Rectal smooth muscle tissue (tissue), 1 donor: ENCODE measurements around the gene ISG20.

Source experiments
- H3K27ac ChIP-seq: one replicate; pipeline ENCODE4 v1.7.0; 2013; ENCODE audit warnings: low read depth, low read length, inconsistent platforms
- H3K27me3 ChIP-seq: one replicate; pipeline ENCODE4 v1.7.0; 2013; ENCODE audit warnings: low read length; ENCODE audit not compliant: control insufficient read depth, insufficient read depth
- H3K36me3 ChIP-seq: one replicate; pipeline ENCODE4 v1.7.0; 2013; ENCODE audit warnings: low read length; ENCODE audit not compliant: control insufficient read depth, insufficient read depth
- H3K4me1 ChIP-seq: one replicate; pipeline ENCODE4 v1.7.0; 2013; ENCODE audit warnings: low read length; ENCODE audit not compliant: control insufficient read depth, insufficient read depth
- H3K4me3 ChIP-seq: one replicate; pipeline ENCODE4 v1.7.0; 2013; ENCODE audit warnings: low read length
- H3K9ac ChIP-seq: one replicate; pipeline ENCODE4 v1.7.0; 2013; ENCODE audit warnings: low read length

Gene ISG20

DNA sequence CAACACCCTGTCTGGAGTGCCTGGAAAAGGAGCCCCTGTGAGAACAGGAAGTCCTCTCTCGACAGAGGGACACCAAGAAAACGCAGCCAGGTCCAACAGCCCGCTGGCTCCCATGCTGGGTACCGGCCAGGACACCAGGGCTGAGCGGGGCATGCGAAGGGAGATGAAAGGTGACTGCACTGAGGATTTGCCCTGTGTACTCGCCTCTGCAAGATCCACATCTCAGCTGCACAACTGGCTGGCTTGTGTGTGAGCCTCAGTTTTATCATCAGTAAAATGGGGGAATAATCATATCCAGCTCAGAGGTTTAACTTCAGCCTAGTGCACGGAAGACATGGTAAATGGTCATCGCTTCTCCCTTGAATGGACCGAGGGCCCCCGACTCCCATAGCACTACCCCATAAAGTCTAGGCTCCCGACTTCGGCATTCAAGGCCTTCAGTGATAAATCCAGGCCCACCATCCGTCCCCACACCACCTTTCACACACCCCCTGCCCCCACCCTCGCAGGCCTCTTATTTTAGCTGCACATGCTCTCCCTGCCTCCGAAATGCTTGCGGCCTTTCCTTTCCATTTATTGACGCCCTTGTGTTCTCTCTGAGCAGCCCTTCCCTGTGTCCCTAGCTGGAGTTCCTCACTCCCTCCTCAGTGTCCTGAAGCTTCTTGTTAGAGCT lies 15.8 kb downstream of the ISG20 start:
- H3K9ac ChIP-seq, result no peak overlapping the region
- H3K4me1 ChIP-seq, result no peaks in the 10 kb centered on the region
- no peaks in the 10 kb centered on the region for H3K36me3 ChIP-seq
- no peak overlapping the region for H3K4me3 ChIP-seq
- no peak overlapping the region for H3K27ac ChIP-seq
- no peaks in the 10 kb centered on the region for H3K27me3 ChIP-seq

DNA sequence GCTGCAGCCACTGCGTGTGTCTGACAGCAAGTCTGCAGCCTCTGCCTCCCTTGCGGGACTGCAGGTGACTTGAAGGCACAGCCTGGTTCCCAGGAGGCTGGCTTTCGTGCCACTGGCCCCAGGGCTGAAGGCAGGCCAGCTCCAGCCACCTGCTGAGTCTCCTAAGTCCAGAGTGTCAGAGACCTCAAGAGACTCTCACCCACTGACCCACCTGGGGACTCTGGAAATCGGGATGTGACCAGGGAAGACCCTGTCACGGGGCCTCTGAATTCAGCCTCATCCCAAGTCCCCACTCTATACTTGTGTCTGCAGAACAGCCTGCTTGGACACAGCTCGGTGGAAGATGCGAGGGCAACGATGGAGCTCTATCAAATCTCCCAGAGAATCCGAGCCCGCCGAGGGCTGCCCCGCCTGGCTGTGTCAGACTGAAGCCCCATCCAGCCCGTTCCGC lies 16.3 kb downstream of the ISG20 start:
- no peak overlapping the region for H3K4me3 ChIP-seq
- H3K4me1 ChIP-seq, result no peaks in the 10 kb centered on the region
- no peaks in the 10 kb centered on the region for H3K27me3 ChIP-seq
- H3K9ac ChIP-seq, result no peak overlapping the region
- no peak overlapping the region for H3K27ac ChIP-seq
- H3K36me3 ChIP-seq, result no peaks in the 10 kb centered on the region

DNA sequence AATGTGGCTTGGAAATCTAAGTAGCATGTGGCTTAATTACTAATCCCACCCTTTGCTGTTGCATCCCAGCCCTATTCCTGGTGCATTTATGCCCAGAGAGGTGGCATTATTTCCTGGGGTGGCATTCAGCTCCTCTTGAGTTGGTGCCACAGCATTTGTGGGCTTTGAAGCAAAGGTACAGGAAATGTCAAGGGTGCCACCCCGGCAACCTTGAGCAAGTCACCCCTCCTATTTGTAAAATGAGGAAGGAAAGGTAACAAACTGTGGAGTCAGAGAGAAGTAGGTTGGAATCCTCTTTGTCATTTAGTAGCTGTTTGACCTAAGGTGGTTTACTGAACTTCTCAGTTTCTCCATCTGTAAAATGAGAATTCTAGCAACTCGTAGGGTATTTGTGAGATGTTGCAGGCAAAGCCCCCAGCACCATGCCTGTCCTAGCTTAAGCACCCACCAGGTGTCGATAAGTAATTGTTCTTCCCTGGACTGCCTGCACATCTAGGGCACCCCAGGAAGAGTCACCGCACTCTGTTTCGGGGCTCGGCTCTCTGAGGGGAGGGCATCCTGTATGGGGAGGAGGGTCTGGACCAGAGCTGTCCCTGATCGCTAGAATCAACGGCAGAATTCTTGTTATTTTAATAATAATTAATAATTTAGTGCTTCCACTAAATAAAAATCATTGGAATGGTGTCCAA lies 17.1 kb downstream of the ISG20 start:
- H3K9ac ChIP-seq, result no peak overlapping the region
- no peak overlapping the region for H3K4me3 ChIP-seq
- H3K4me1 ChIP-seq, result no peaks in the 10 kb centered on the region
- no peaks in the 10 kb centered on the region for H3K27me3 ChIP-seq
- H3K36me3 ChIP-seq, result no peaks in the 10 kb centered on the region
- H3K27ac ChIP-seq, result no peak overlapping the region

DNA sequence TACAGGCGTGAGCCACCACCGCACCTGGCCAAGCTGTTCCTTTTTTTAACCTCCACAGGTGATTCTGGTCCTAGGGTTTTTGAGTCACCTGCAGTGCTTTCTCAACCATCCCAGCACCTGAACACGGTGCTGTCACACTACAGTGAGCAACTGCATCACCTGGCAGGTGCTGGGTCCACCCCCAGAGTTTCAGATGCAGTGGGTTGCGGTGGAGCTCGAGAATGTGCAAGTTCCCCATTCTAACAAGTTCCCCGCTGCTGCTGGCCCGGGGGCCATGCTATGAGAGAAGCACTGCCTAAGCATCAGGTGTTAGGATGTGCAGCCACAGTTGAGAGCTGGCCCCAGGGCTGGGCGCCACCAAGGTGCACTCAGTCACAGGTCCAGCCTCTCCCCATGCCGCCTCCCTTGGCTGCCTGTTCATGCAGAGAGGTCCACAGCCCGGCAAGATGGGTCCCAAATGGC lies 18.0 kb downstream of the ISG20 start:
- Histone ChIP-seq H3K27ac (no peak overlapping the region), H3K27me3 (no peaks in the 10 kb centered on the region), H3K4me1 (no peaks in the 10 kb centered on the region), H3K36me3 (no peaks in the 10 kb centered on the region), H3K9ac (no peak overlapping the region), H3K4me3 (no peak overlapping the region)

DNA sequence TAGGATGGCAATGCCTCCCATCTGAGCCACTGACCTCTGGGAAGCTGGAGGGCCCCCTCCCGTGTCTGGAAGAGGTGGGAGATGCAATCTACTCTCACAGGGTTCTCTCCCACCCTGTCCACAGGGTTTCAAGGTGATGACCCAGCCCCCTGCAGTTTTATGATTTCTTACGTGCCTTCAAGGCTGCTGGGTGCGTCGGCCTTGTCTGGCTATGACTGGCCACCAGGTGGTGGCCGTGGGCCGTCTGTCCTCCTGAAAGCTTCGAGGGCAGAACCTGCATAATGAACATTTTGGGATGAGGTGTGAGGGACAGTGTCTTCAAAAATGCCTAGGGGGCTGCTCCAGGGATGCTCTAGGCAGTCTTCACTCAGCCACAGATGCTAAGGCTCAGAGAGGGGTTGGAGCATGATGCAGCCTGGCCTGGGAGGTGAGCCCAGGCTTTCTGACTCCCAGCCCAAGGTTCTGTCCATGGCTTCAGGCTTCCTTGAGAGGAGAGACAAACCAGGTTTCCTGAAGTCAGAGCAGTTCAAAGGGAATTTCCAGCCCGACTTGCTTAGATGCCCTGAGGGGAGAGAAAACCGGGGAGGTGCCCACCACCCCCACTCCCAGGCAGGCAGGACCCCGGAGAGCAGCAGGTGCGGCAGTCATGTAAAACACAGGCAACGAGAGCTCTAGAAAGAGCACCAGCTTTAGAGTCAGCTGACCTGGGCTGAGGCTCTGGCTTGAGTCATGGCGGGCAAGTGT lies 18.7 kb downstream of the ISG20 start:
- Histone ChIP-seq H3K27me3 (no peaks in the 10 kb centered on the region), H3K9ac (no peak overlapping the region), H3K27ac (no peak overlapping the region), H3K4me1 (no peaks in the 10 kb centered on the region), H3K36me3 (no peaks in the 10 kb centered on the region), H3K4me3 (no peak overlapping the region)

DNA sequence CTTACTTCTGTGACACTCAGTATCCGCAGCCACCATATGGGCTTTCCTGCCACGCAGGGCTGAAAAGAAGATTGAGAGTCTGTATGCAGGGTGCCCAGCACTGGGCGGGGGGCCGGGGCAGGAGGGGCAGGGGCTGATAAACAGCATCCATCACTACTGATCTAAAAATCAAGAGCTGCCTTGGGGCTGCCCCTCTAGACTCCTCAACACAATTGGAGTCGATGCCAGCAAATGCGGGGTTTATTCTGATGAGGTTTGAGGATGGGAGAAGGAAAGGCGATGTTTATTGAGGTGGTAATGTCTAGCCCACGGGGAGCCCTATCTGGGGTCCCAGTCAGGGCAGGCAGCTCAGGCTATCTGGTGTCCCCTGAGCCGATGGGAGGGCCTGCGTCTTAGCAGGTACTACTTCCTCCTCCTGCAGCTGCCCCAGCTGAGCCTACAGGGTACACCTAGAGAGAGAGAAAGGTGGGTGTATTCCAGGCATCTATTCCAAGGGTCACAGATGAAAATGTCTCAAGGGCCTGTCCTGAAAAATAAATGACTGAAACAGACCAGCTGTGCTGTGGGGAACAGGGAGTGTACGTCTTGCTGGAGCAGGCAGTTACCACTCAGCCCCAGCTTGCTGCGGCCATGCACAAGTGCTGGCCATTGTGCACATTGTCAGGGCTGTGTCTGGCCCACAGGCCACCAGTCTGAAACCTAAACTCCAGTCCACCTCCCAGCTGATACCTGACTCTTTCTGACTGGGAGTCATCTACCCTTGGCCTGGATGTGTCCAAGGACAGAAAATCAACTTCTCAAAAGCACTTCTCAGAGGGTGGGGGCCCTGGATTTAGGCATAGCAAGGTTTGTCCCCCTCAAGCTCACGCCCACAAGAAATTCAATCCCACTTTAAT lies 19.5 kb downstream of the ISG20 start:
- H3K4me1 ChIP-seq, result no peaks in the 10 kb centered on the region
- no peak overlapping the region for H3K9ac ChIP-seq
- no peak overlapping the region for H3K27ac ChIP-seq
- H3K36me3 ChIP-seq, result no peaks in the 10 kb centered on the region
- no peak overlapping the region for H3K4me3 ChIP-seq
- no peaks in the 10 kb centered on the region for H3K27me3 ChIP-seq

DNA sequence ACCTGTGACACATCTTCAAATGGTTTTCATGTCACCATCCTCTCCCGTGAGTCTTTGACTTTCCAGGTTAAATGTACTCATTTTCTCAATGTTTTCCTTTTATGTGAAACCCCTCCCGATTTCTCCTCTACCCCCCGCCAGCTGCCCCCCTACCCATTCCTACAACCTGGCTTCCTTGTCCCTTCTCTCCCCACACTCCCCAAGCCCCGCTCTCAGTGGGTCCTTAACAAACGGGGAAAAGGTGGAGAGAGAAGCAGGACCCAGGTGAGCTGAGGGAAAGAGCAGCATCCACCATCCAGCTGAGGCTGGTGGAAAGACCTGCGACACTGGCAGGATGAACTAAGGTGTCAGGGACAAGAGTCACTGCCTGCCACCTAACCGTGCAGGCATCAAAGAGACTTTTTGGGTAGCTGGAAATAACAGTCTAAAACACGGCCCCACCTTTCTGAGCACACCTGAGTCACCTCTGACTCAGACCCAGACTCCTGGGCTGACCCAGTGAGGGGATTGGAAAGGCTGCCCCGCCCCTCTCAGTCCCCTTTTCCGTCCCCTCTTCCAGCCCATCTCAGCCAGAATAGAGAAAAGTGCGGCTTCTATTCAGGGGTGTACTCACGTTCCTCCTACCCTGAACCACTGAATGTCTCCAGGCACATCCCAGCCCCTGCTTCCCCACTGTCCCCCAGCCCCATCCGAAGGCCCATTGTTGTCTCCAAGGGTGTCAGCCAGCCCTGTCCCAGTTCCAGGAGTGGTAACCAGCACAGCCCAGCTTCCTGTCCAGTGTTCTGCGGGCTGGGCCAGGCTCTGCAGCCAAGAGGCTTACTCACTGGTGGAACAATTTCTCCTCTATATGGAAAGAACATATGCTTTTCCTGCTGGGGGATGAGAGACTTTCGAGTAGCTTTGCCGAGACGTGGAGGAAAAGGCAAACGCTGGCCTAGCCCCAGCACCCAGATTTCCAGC lies 20.4 kb downstream of the ISG20 start:
- Histone ChIP-seq H3K36me3 (no peaks in the 10 kb centered on the region), H3K27ac (no peak overlapping the region), H3K4me3 (no peak overlapping the region), H3K4me1 (no peaks in the 10 kb centered on the region), H3K9ac (no peak overlapping the region), H3K27me3 (no peaks in the 10 kb centered on the region)

DNA sequence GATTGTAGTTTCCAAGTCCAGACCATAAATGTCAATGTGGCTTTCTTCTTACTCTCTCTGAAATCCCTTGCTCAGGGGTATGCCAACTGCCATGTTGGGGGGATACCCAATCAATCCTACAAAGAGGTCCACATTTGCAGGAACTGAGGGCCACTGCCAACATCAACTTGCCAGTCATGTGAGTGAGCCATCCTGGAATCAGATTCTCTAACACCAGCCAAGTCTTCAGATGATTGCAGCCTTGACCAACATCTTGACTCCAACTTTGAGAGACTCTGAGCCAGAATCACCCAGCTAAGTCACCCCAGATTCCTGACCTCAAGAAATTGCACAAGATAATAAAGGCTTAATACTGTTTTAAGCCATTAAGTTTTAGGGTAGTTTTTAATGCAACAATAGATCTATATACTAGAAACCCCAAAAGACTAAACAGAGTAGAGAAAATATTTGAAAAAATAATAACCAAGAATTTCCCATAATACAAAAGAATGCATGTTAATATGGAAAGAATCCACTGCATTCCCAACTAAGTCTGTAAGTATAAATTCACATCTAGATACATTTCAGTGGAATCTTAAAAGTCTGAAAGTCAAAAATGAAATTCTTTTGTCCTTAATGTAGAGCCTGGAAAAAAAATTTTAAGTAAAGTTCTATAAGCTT lies 22.4 kb downstream of the ISG20 start:
- H3K9ac ChIP-seq, result no peak overlapping the region

DNA sequence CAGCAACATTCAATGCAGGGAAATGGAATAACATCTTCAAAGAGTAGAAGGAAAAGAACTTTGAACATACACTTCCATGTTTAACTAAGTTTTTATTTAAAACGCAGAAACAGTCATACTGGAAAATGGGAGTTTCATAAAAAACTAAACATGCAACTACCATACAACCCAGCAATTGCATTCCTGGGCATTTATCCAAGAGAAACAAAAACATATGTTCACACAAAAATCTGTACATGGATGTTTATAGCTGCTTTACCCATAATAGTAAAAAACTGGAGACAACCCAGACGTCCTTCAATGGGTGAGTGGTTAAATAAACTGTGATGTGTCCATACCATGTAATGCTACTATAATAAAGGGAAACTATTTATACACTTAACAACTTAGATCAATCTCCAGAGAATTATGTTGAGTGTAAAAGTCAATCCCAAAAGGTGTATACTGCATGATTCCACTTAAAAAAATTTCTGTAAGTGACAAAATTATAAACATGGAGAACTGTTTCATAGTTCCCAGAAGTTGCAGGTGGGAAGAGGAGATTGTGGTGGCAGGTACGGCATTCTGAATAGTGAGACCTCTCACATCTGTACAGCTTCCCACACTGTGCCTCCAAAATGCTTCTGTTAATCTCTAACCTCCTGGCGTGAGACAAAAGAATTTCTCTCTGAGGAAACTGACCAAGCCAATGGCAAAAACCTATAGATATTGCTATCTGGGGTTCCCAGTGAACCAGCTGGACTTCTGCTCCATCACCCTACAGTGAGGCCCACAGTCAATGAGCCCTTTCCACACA lies 23.1 kb downstream of the ISG20 start:
- no peak overlapping the region for H3K4me3 ChIP-seq
- no peaks in the 10 kb centered on the region for H3K27me3 ChIP-seq
- no peak overlapping the region for H3K9ac ChIP-seq
- no peaks in the 10 kb centered on the region for H3K4me1 ChIP-seq
- H3K36me3 ChIP-seq, result no peaks in the 10 kb centered on the region
- no peak overlapping the region for H3K27ac ChIP-seq

More for the DNA sequence above, 22.4 kb downstream of the ISG20 start:
- Histone ChIP-seq H3K4me1 (no peaks in the 10 kb centered on the region), H3K27me3 (no peaks in the 10 kb centered on the region), H3K27ac (no peak overlapping the region), H3K36me3 (no peaks in the 10 kb centered on the region), H3K4me3 (no peak overlapping the region)

DNA sequence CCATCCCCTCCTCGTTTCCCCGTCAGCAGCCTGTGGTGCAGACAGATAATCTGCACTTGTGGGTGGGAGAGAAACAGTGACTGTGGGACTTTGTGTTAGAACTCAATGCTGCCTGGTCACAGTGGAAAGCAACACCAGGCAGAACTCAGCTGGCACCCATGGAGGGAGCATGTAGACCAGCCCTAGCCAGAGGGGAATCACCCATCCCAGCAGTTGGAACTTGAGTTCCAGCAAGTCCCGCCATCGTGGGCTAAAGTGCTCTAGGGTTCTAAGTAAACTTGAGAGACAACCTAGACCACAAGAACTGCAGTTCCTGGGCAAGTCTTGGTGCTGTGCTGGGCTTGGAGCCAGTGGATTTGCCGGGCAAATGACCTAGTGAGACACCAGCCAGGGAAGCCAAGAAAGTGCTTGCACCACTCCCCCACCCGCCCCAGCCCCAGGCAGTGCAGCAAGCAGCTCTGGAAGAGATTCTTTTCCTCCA lies 24.4 kb downstream of the ISG20 start:
- Histone ChIP-seq H3K4me3 (no peak overlapping the region), H3K9ac (no peak overlapping the region), H3K27ac (no peak overlapping the region), H3K36me3 (no peaks in the 10 kb centered on the region), H3K27me3 (no peaks in the 10 kb centered on the region), H3K4me1 (no peaks in the 10 kb centered on the region)
